GM21367 (cell line): ENCODE data around the gene RIC1.
"Not testable (repeated sequence)": the region's sequence is repeated elsewhere in the genome, so short reads cannot be mapped to it uniquely, and the experiment has no call there.

Source experiments
- ATAC-seq: cut with Tn5 transposase; IDR thresholded peaks from one replicate; pipeline ENCODE4 v1.9.1; 2021; ENCODE audit not compliant: unreplicated experiment

RIC1 gene

DNA sequence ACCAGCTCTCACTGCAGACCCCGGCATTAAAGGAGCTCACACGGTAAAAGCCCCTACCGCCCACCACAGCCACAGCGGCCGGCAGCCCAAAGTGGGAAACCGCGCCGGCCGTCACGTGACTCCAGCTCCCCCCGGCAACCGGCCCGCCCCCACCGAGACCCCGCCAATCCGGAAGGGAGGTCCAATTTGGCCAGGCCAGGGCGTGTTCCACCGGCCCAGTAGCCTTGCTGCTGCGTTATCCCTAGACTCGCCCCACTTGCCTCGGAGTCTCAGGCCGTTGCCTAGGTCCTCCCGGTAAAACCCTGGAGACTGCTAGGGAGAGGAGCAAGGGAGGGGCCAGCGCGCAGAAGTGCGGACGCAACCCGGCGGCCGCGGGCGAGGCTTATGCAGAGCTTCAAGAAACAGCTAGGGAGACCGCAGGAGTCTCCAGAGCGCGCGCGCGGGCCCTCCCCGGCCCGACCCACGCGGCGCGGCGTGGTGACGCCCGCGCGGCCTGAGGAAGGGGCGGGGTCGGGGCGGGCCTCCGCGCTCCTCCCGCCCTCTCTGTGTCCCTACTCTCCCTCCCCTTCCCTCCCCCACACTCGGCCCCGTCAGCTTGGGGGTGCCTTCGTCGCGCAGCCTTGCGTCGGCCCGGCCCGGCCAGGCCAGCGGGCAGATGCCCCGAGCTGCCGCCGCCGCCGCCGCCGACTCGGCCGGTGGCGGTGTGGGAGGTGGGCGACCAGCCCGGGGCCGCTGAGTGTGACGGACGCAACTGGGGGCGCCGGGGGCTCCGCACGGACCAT, at the start of gene RIC1:
Gene RIC1 (plus strand): TSS at position 578 of the 782 bp plus-strand sequence. CDS start 203 bp downstream, at position 781.
- ATAC-seq = peak; percentile 45

DNA sequence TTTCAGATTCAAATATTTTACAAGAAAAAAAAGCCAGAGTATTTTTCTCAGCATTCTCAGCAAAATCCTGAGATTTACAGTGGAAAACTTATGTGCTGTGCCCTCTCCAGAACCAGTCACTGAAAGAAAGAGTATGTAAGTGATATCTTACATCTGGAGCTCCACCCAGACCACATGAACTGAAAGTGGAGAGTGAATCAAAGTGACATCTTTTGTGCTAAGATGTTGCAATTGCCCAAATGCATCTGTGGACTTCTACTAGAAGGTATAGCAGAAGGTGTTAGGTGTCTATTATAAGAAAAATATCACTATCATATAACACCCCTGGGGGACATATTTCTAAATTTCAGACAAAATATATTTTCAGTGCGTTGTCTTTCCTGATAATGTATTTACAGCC, 49.0 kb upstream of the RIC1 start:
- no peak for ATAC-seq

DNA sequence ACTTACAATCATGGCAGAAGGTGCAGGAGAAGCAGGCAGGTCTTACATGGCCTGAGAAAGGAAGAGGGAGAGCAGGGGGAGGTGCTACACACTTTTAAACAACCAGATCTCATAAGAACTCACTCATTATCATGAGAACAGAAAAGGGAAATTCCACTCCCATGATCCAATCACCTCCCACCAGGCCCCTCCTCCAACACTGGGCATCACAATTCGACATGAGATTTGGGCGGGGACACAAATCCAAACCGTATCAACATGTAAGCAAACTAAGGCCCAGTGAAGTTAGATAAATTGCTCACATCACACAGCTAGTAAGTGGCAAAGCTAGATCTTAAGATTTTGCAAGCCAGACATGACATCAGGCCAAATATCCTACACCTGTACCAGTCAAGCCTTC, 48.3 kb upstream of the RIC1 start:
- no peak for ATAC-seq

GRCh38 chr9:5581706-5582105, 47.2 kb upstream of the RIC1 start:
- not testable (repeated sequence) for ATAC-seq

- peak; percentile 48 for ATAC-seq
Measured at GRCh38 chr9:5582835-5583195, 46.1 kb upstream of the RIC1 start.

DNA sequence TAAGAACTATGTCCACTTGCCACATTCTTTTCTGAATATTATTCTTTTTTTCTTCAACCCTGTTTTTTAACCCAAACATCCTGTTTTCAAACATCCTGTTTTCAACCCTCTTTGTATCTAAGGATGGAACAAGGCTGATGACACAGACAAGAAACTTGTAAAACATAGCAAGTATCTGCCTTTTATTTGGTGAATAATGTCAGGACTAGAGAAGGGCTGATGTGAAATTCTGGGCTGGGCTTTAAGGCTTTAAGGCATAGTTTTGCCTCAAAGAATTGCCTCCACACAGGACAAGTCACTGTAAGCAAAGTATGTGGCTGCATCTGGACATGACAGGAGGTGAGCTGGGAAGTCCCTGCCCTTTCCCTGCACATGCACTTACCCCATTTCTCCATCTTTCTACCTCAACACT, 42.5 kb upstream of the RIC1 start:
- ATAC-seq = peak; percentile 30

GRCh38 chr9:5587024-5587423, 41.9 kb upstream of the RIC1 start:
- no peak for ATAC-seq

DNA sequence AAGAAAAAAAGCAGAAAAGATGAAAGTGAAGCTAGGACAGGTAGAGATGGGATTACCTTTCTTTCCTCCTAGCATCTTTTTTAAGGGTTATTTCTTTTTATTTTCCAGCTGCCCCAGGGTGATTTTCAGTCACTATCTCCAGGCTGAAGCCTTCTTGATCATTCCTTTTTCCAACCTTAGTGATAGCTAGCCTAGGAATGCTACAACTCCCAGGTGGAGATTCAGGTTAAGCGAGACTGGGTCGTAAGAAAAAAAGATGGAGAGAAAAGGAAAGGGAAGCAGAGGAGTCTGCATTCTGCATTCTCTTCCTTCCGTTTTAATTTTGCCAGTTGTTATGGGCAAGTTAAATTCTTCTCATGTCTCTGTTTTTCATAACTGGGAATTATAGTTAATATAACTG, 36.7 kb upstream of the RIC1 start:
- ATAC-seq = no peak

GRCh38 chr9:5592904-5593303, 36.0 kb upstream of the RIC1 start:
- ATAC-seq = no peak

DNA sequence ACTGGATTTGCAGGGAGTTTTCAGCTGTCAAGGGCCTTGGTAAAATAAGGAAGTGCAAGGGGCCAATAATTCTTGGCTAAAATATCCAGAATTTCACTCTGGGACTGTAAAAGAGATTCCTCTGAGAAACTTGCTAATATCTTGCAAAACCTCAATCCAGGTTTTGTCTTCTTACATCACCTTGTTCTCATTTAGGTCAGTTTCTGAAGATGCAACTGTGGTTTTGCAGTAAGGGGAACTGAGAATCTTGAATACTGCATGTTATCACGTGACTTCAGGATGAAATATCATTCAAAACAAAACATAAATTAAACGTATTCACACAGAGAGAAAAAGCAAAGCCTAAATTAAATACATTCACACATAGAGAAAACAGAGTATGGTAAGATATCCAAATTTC, 35.0 kb upstream of the RIC1 start:
- ATAC-seq = peak; percentile 55

- no peak for ATAC-seq
Measured at GRCh38 chr9:5596173-5596572, 32.7 kb upstream of the RIC1 start.

GRCh38 chr9:5608298-5609225, 20.3 kb upstream of the RIC1 start:
- peak; percentile 65 for ATAC-seq

- no peak for ATAC-seq
Measured at GRCh38 chr9:5609226-5609596, 19.7 kb upstream of the RIC1 start.

GRCh38 chr9:5610491-5610890, 18.4 kb upstream of the RIC1 start:
- ATAC-seq = no peak

DNA sequence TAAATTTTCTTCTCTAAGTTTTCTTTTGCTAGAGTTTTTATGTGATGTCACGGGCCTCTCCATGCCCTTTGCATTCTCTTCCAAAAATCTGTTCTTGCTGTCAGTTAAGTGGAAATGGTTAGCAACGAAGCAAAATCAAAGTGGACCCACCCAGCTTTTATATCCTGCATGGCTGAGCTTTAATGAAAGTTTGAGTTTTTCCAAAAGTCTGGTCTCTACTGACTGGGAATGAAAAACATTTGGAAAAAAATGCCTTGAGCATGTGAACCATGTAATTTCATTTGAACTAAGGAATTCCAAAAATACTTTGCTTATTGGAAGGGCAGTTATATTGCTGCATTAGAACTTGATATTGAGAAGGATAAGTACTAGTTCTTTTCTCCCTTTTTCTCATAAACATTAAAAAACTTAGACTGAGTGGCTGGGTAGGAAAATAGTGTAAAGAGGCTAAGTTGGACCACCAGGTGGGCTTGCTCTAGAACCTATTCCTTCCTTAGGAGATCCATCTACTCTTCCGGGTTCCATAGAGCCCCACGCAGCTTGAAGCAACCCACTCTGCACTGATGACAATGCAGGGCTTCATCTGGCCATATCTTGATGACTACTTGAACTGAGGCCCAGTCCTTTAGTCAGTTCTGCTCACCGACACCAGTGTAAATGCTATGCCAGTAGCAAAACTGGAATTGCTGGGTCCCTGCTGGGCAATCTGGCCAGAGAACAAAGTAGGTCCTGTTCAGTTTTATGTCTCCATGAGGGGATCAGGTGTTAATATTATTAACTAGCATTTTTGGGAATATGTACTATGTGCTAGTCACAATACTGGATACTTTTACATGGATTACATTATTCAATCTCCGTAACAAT, 17.4 kb upstream of the RIC1 start:
- no peak for ATAC-seq

- ATAC-seq = no peak
Measured at GRCh38 chr9:5612185-5612530, 16.7 kb upstream of the RIC1 start.

DNA sequence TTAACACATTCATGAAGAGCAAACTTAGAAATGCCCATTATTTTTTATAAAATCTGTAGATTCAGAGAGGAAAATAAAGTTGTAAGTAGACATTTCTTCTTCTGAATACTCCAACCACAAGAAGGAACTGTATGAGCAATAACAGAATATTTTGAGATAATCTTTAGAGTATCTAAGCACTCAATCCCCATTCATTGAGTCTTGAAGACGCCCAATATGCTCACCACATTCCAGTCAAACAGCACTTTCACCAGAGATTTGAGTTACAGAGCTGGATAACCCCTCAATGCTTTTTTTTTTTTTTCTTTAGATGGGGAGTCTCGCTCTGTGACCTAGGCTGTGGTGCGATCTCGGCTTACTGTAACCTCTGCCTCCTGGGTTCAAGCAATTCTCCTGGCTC, 14.7 kb upstream of the RIC1 start:
- no peak for ATAC-seq

GRCh38 chr9:5614985-5615384, 13.9 kb upstream of the RIC1 start:
- no peak for ATAC-seq

DNA sequence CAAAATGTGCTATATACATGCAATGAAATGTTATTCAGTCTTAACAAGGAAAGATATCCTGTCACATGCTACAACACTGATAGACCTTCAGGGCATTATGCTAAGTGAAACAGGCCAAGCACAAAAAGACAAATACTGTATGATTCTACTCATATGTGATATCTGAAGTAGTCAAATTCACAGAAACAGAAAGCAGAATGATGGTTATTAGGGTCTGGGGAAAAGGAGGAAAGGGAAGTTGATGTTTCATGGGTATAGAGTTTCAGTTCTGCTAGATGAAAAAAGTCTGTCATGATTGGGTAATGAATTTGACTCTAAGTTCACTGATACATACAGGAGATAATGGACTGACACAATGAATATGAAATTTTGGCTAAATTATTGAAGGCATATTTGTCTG, 11.2 kb upstream of the RIC1 start:
- peak; percentile 89 for ATAC-seq

DNA sequence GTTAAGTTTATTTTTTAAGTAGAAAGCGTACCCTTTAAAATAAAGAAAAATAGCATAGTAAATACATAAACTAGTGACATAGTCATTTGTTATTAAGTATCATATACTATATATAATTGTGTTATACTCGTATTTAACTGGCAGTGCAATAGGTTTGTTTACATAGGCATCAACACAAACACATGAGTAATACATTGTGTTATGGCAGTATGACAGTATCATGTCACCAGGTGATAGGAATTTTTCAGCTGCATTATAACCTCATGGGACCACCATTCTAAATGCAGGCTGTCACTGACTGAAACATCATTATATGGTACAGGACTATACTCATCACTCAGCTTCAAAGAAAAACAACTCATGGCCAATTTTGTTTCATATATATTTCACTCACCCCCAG, 8.4 kb upstream of the RIC1 start:
- no peak for ATAC-seq

DNA sequence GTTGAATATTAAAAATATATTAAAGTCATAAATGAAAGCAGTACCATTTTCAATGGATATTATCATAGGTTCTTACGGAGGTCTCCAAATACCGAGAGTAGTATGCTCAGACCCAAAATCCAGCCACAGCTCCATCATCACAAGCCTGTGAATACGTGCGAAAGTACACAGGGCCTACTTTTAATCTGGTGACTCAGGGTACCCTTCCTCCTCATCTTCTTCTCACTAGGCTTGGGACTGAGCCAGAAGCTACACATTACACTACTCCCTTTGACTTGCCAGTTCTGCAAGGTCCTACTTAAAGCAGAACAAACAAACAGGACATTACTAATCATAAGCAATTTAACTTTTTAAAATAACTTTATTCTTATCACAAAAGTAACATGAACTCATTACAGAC, 7.6 kb upstream of the RIC1 start:
- ATAC-seq = no peak
